Epithelial cell of proximal tubule (primary cell): ENCODE results near the gene HDAC1. TPM values are rescaled to one million over a fixed set of nuclear protein-coding genes. Genes with fewer than 3 reads are reported as not detected.
"Not testable (repeated sequence)": the region's sequence is repeated elsewhere in the genome, so short reads cannot be mapped to it uniquely, and the experiment has no call there.

ENCODE experiments used
- DNase-seq: peaks from one replicate; pipeline ENCODE4 v3.0.0-alpha.2; 2011; ENCODE audit warnings: low read depth
- H3K4me3 ChIP-seq: 2 replicates; pipeline ENCODE4 v1.5.1; 2011; ENCODE audit warnings: low read depth, mild to moderate bottlenecking, low read length
- CTCF ChIP-seq: conservative IDR thresholded peaks from 2 replicates; pipeline ENCODE4 v1.5.1; 2012; ENCODE audit warnings: low read depth, mild to moderate bottlenecking, low read length
- total RNA-seq: library from RNA; depleted of rRNA; stranded (reverse); fragments of >200 nt; gene quantifications from 2 replicates; pipeline ENCODE4 v1.2.3, GENCODE V29; 2015

HDAC1 gene
- total RNA-seq, 1 donor from 2014 or later = 117 TPM

- TF ChIP-seq CTCF = no peak
- peak overlapping the region; percentile 77 for H3K4me3 ChIP-seq
- DNase-seq = peak; percentile 20
These were observed 59.7 kb downstream of the HDAC1 start for GRCh38 chr1:32351399-32352238.

GRCh38 chr1:32352239-32352745, 60.4 kb downstream of the HDAC1 start:
- TF ChIP-seq CTCF = no peak
- no peak for DNase-seq

DNA sequence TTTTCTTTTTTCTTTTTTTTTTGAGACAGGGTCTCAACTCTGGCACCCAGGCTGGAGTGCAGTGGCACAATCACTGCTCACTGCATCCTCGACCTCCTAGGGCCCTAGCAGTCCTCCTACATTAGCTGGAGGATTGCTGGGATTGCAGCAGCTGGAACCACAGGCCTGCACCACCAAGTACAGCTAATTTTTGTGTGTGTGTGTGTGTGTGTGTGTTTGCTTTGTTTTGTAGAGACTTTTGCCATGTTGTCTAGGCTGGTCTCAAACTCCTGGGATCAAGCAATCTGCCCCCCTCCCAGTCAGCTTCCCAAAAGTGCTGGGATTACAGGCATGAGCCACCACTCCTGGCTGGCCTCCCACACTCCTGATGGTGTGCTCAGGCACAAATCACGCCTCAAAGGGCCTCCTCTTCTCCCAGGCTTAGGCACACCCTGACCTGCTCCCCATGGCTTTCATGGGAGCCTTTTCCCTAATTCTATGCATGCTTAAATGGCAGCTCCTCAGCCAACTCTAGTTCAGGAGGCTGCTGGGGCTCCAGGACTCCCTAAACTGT, 61.0 kb downstream of the HDAC1 start:
- no peak for TF ChIP-seq CTCF
- no peak overlapping the region for H3K4me3 ChIP-seq
- DNase-seq = no peak

More at GRCh38 chr1:32352239-32352745, 60.4 kb downstream of the HDAC1 start:
- H3K4me3 ChIP-seq = peak overlapping the region; percentile 77

DNA sequence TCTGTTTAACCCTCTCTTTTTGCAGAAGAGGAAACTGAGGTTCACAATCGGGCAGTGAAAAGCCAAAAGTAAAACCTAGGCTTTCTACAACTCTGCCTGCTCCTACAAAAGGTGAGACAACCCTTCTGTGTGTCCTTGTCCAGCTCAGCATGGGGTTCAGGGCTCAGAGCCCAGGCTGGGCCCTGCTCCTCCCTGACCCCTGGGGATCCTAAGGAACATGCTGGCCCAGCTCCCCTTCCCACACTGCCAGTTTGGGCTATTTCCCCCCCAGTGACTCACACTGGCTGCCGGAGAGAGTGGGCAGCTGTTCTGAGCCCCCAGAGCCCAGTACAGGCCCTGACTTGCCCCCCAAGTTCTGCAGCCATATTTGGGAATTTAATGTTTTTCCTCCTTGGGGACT, 61.5 kb downstream of the HDAC1 start:
- DNase-seq = no peak
- no peak for TF ChIP-seq CTCF
- H3K4me3 ChIP-seq = no peak overlapping the region

DNA sequence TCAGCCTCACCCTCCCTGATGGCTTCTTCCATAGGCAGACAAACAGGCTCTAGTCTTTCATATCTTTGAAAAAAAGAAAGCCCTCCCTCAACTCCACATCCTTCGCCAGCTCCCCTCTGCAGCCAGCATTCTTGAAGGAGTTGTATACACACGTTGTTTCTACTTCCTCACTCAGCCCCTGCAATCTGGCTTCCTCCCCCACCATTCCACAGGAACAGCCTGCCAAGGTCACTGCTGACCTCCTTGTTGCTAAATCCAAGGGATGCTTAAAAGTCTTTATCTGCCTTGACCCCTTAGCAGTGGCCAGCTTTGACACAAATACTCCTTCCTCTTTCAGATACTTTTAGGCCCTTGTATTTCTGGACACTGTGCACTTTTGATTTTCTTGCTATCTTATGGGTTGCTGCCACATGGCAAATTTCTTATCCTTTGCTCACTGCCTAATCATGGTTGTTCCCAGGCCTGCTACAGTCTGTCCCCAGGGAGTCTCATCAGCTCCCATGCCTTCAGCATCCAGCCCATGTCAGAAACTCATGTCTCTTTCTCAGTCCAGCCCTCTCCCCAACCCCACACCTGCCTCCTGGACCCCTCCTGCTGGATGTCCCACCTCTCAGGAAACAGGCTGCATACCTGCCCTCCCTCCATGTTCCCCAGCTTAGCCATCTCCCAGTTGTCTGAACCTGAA, 62.1 kb downstream of the HDAC1 start:
- TF ChIP-seq CTCF = no peak
- no peak for DNase-seq
- no peak overlapping the region for H3K4me3 ChIP-seq

GRCh38 chr1:32355778-32356177, 63.9 kb downstream of the HDAC1 start:
- not testable (repeated sequence) for DNase-seq, H3K4me3 ChIP-seq

DNA sequence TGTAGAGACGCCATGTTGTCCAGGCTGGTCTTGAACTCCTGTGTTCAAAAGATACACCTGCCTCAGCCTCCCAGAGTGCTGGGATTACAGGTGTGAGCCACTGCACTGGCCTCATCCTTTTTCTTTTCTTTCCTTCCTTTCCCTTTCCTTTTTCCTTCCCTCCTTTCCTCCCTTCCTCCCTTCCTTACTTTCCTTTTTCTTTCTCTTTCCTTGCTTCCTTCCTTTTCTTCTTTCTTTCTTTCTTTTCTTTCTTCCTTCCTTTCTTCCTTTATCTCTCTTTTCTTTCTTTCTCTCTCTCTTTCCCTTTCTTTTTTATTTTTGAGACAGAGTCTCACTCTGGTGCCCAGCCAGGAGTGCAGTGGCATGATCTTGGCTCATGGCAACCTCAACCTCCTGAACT, 64.6 kb downstream of the HDAC1 start:
- no peak overlapping the region for H3K4me3 ChIP-seq
- no peak for TF ChIP-seq CTCF
- no peak for DNase-seq
